GM19351 (cell line): ENCODE results near the gene DNASE1.

Experiments used
- ATAC-seq: cut with Tn5 transposase; IDR thresholded peaks from one replicate; pipeline ENCODE4 v1.9.1; 2021; ENCODE audit warnings: mild to moderate bottlenecking, moderate library complexity; ENCODE audit not compliant: unreplicated experiment

The DNASE1 gene

GRCh38 chr16:3694051-3694450 is 39.6 kb downstream of the DNASE1 start:
- ATAC-seq: no peak

DNA sequence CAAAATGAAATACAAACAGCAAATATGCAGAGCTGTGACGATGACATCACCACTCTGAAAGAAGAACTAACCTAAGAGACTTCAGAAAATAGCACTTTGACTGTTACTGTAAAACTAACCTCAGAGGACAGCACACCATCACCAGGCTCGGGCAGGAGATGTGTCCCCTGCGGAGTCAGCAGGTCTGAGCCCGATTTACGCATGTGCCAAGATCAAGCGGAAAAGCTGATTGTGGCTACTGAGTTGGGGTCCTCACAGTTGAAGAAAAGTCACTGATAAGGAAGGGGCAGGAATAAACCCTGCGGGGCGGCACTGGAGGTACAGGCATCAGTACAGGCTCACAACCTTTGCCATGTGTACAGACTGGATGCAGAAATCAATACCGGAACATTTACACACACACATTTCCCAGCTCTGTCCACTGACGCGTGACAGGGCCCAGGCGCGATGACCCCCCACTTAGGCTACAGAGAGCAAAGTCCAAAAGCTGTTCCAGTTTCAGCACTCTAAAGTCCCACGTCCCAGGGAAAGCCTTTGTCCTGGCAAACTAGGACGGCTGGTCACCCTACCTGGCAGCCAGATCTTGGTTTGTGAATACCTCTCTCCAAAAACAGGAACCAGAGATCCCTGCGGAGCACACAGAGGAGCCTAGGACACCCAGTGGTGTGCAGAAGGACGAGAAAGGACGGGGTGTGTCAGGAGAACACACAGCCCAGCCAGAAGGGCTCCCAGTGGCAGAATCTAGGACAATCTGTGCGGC is 41.3 kb downstream of the DNASE1 start:
- no peak for ATAC-seq

DNA sequence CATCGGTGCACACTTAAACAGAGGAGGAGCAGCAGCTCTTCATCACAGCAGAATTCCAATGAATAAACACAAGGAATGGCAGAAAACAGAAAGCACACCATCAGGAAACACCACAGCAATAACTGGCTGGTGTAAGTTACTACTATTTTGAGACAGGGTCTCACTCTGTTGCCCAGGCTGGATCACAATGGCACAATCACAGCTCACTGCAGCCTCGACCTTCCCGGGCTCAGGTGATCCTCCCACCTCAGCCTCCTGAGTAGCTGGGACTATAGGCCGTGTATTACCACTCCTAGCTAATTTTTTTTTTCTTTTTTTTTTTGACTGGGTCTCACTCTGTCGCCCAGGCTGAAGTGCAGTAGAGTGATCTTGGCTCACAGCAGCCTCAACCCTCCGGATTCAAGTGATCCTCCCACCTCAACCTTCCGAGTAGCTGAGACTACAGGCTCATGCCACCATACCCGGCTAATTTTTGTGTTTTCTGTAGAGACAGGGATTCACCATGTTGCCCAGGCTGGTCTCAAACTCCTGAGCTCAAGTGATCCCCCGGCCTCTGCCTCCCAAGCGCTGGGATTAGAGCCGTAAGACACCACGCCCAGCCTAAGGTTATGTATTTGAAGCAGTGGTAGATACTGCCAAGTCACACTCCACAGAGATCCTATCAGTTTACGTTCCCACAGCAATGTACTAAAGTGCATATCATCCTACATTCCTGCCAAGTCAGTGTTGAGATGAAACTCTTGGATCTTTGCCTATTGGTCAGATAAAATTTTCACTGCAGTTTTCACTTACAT is 42.1 kb downstream of the DNASE1 start:
- ATAC-seq: no peak

DNA sequence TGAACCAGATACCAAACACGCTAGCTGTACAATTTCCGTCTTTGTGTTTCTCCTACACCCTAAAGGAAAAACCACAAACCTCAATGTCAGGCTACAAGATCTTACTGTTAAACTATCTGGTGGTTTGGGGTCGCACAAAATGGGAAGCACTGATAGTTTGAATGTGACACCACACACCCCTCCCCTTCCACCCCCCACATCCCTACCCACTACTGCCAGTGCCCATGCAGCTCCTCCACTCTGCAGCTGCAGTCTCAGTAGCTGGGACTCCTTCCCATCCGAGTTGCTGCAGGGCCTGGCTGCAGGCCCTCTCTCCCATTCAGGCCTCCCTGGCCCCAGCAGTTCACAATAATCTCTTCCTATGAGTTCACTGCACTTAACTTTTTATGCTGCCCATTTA is 44.5 kb downstream of the DNASE1 start:
- no peak for ATAC-seq

DNA sequence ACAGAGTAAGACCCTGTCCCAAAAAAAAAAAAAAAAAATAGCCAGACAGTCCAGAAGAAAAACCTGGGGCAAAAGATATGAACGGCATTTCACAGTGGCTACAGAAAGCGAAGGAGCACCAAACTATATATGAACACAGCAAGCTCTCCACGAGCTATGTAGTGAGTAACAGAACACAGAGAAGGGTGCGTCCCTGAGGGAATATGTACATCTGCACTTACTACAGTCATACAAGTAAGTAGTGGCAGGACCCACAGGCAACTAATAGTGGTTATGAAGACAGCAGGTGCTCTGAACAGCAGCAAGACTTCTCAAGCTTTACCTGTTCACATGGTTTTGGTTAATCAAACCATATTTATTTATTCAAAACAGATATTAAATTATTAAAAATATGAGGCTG is 47.0 kb downstream of the DNASE1 start:
- ATAC-seq: no peak

- no peak for ATAC-seq
Observed at GRCh38 chr16:3702082-3702481, 47.6 kb downstream of the DNASE1 start.

GRCh38 chr16:3706253-3707012 is 51.9 kb downstream of the DNASE1 start:
- no peak for ATAC-seq
